T-helper 22 cell (primary cell): ENCODE data around the gene S100PBP.

Experiments
- DNase-seq: peaks from one replicate; pipeline ENCODE4 v3.0.0-alpha.2; 2020; ENCODE audit warnings: low read depth

S100PBP gene

DNA sequence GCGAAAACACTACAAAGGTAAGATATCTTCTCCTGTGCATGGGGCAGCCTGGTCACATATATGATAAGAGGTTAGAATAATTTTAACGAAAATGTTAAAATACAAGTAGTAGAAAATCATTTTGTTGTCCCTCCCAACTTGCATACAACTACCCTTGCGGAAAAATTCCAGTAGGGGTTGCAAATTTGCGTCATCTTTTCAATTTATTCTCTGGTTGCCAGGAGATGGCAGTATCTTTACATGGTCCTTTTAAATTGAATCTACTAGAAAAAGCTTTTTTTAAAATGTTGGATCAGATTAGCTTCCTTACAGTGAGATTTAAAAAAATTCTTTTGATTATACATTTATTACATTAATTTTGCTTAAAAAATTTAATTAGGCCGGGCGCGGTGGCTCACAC, 10.9 kb downstream of the S100PBP start:
- no peak for DNase-seq

DNA sequence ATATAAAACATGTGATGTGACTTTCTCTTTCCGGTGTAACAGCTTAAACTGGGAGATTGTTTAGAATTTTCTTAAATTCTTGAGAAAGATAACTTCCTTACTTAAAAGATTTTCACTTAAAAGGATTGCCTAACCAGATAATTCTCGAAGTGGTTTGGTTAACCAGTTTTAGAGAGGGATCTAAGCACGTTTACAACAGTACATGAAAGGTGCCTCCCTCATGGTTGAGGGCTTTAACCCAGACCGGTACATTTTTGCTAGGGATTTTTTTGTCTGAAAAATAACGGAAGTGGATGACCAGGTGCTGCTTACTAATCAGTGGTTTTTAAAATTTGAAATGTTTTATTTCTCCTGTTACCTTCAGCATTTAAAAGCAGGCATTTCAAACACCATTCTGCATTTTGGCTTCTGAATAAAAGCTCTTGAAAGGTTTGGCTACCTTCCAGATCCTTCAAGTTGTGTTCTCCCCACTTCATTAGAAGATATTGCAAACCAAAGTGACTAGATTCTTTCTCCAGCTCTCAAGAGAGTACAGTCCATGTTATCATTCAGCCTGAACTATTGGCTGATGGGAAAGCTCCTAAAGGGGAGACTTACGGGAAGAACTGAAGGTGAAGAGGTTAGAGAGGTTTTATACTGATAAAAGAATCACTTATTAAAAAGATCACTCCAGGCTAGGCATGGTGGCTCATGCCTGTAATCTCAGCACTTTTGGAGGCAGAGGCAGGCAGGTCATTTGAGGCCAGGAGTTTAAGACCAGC, 12.8 kb downstream of the S100PBP start:
- DNase-seq, result no peak

- no peak for DNase-seq
These were observed 14.4 kb downstream of the S100PBP start for GRCh38 chr1:32831878-32832277.

DNA sequence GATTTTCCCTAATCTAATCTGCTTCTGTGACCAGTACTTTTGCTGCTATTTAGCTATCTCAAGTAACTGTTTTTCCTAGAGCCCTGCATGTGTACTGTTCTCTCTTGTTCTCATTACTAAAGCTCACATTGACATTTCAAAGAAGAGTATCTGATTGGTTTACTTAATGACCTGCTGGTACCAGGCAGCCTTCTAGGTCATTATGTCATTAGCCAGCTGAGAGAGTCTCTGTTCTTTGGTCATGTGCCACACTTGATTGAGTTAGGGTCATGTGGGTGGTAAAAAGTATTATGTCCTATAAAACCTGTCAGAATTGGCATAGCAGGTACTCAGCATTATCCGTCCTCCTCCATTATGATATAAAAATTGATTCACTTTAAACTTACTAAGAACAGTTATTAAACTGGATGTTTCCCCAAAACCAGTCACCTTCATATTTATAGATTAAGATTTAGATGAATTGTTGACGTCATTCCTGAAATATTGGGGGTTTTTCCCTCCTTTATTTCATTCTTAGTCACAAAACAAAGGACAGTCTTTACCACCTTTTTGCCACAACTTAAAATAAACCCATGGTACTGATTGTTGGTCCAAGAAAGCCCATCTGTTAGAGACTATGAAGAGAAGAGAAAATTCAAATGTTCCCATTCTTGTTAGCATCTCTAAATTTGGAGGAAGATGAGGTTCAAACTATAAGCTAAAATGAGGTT, 31.1 kb downstream of the S100PBP start:
- DNase-seq, result no peak

DNA sequence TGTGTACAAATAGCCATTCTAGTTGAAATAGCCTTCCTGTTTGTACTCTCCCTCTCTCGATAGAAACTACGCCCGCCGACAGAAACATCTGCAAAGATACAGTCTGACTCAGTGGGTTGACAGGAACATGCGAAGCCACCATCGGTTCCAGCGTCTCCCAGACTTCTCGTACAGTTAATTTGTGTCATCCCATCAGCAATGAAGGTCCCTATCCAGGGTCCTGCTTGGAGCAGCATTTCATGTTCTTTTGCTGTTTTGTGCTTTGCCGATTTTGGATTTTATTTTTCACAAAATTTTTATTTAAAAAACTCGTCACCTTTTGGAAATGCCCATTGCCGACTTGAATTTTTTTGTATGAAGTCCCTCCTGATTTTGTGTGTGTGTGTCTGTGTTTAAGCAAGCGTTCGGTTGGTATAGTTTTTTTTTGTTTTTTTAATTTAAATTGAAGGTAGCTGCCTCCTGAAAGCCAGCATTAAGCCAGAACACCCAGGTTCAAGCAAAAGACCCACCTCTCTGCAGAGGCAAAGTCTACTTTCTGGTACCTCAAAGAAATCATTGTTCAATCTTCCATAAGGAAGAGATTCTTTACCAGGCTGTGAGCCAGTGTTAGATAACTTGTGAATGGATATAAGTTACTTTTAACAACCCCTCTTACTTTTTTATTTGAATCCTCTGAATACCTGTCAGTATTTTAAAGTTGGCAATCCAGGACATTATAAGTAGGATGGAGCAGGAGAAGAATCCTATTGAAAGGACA, 38.6 kb downstream of the S100PBP start:
- DNase-seq, result no peak

GRCh38 chr1:32858136-32858535, 40.7 kb downstream of the S100PBP start:
- DNase-seq, result no peak

DNA sequence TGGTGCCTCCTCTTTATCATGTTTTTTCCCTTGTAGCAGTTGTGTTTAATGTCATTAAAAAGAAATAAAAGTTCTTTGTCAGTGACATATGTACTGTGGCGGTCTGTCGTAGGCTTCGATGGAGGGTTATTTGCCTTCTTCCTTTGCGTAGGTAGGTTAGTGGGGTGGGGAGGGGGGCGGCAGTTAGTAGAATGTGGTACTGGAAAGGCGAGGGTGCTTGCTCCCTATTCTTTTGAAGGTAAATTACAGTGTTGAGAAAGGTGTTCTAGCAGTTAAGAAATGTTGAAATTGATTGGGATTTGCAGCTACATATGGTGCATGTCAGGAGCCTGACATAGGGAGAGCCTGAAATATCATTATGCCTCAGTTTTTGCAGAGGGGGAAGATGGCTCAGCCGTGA, 41.3 kb downstream of the S100PBP start:
- DNase-seq, result no peak

DNA sequence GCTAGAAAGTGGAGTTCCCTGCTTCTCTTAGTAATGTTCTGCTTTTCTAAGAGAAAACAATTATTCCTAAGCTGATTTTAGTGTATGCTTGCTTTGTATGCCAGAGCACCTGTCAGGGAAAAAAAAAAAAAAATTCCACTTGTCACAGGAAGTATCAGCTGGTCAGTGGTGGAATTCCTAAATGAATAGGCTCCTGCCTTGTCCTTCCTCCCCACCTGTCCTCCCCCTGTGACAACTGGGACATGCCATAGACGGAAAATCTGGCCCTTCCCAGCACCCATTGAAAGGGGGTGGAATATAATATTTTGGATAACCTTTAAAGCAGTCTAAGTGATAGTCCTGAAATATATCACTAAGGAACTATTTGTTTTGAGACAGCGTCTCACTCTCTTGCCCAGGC, 42.5 kb downstream of the S100PBP start:
- no peak for DNase-seq

DNA sequence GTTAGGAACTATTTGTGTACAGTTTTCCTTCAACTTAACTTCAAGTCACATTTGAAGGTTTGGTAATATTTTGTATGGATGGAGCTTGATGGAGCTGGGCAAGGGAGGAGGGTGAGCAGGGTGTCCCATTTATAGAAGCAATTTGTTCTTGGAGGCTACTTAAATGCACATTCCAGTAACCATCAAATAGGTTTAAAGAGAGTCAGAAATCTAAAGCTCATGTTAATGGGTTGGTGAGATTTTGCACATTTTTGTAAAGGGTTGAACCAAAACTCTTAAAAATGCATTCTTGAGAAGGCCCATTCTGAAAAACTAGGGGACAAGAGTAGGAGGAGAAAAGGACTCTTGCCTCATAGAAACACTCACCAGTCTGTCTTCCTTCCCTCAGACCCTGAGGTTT, 43.1 kb downstream of the S100PBP start:
- no peak for DNase-seq

- no peak for DNase-seq
These were observed 44.6 kb downstream of the S100PBP start for GRCh38 chr1:32861904-32862695.

GRCh38 chr1:32863218-32863880, 45.9 kb downstream of the S100PBP start:
- no peak for DNase-seq

GRCh38 chr1:32863881-32864245, 46.4 kb downstream of the S100PBP start:
- DNase-seq, result no peak

- no peak for DNase-seq
These were observed 47.0 kb downstream of the S100PBP start for GRCh38 chr1:32864375-32865019.

GRCh38 chr1:32865639-32866405, 48.4 kb downstream of the S100PBP start:
- no peak for DNase-seq

- no peak for DNase-seq
These were observed 49.7 kb downstream of the S100PBP start for GRCh38 chr1:32867151-32867550.

- DNase-seq, result no peak
These were observed 50.2 kb downstream of the S100PBP start for GRCh38 chr1:32867671-32868070.

DNA sequence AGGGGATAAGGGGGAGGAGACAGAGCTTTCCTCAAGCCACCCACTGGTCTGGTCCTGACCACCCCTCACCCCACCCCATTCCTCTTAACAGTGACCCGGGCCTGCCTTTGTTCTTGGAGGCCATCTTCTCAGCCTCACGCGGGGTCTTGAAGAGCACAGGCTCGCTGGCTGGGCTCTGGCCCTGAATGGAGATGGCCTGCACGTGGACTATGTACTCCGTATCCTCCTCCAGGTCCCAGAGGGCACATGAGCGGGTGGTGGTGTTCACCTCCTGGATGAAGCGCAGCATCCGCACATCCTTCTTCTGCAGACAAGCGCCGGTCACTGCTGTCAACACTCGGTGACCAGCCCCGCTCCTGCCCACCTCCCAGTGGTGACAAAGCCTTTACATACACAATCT, 50.6 kb downstream of the S100PBP start:
- no peak for DNase-seq

DNA sequence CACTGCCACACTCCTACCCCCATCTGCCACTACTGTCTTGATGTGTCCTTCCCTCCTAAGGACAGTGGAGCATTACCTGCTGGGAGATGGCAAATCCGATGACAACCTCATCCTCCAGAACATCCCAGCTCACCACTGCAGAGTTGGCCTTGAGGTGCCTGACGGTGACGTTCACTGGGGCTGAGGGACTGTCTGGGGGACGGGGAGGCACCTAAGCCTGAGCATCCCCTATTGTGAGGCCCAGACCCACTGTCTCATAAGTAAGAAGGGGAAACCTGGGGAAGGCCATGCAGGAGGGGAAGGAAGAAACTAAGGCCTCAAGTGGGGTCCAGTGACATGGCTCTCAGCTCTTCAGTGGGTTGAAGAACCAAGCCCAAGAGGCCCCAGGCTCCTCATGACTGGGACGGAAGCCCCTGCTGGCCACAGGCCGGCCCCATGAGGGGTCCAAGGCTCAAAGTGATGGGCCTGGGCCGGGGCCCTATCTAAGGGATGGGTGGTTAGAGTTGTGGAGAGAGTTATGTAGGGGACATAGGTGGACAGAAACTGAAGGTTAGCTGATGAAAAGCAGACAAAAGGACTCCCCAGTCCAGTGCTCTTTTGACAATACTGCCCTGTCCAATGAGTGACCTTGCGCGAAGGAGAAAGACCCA, 51.5 kb downstream of the S100PBP start:
- no peak for DNase-seq

DNA sequence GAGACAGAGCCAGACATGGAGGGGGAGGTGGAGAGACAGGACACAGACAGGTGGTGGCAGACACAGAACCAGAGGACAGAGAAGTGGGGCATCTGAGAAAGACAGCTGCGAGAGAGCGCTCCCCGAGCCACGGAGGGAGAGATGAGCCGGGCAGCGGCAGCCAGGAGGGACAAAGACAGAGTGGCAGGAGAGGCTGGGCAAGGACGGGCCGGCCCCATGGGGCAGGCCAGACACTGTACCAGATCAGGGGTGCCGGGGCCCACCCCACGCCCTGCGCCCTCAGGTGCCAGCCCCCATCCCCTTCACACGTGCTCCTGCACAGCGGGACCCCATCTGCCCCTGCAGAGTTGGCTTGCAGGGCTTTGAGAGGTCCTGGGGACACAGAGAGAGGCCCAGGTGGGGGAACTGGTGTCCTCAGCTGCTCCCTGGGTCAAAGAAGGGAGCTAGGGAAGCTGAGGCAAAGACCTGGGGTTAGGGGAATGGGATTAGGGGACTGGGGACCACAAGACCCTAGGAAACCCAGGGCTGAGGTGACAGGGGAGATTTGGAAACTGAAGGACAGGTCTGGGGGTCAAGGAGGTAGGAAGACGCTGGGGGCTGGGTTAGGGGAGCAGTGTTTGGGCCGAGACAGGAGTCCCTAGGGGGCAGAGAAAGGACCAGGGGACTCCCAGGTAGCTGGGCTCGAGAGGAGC, 52.6 kb downstream of the S100PBP start:
- no peak for DNase-seq
